ENCODE data around the gene SGK2. TPM values are rescaled to one million over a fixed set of nuclear protein-coding genes. Genes with fewer than 3 reads are reported as not detected.

SGK2 gene
- total and polyA plus RNA-seq, 9 of the 15 experiments (the other 6 are each of a cell fraction or from before 2014, with no cell fraction given) = 0.07 to 0.31 (median 0.15) TPM; not detected in 2

- BruUV-seq (replicated peaks) = no TSS peak
- Histone ChIP-seq H3K4me2 (ENCODE audit: insufficient read depth, low read length) (no peak overlapping the region), H3K9me3 (replicated peaks; ENCODE audit: control insufficient read depth, insufficient read depth, low read depth, low read length) (no peaks in the 10 kb centered on the region), H3K4me1 (replicated peaks in 1 of 2; ENCODE audit: control insufficient read depth in 2 of 2, insufficient read depth in 2 of 2, low read length in 2 of 2) (peaks cover 18 to 24% of the 10 kb centered on the region in 2 experiments; a peak in 4 of 5 replicates), H4K20me1 (replicated peaks; ENCODE audit: control insufficient read depth, insufficient read depth, low read length) (no peaks in the 10 kb centered on the region), H3K27me3 (ENCODE audit: control insufficient read depth in 2 of 2, insufficient read depth in 2 of 2, low read length in 2 of 2) (no peaks in the 10 kb centered on the region), H3K79me2 (ENCODE audit: control insufficient read depth, insufficient read depth, low read length) (no peaks in the 10 kb centered on the region), H3K9ac (ENCODE audit: insufficient read depth in 1 of 2, low read depth in 2 of 2, low read length in 2 of 2) (0 out of 4 replicates have a peak overlapping the region, but pooled peaks of 1 of the 2 experiments have one; percentile 14), H3K4me3 (no peak overlapping the region), H2AFZ (ENCODE audit: low read depth, low read length) (no peak overlapping the region), H3K36me3 (ENCODE audit: control insufficient read depth, insufficient read depth, low read length) (peaks cover 12% of the 10 kb centered on the region; the same call in 2 of the 3 replicates), H3K27ac (ENCODE audit: extremely low read depth, low read depth, low read length) (no peak overlapping the region), H3K9me1 (ENCODE audit: control insufficient read depth, insufficient read depth, low read length) (peaks cover 6% of the 10 kb centered on the region)
- TF ChIP-seq HDAC1 (IDR thresholded peaks at IDR 0.05) (no peak), BRD9 (IDR thresholded peaks at IDR 0.05; ENCODE audit: low read depth, partially characterized antibody) (no peak), TCF15 (CRISPR knock-in tag; IDR thresholded peaks at IDR 0.05) (no peak)
- no peak for DNase-seq (ENCODE audit: extremely low read depth in 1 of 4, low spot score in 3 of 4)
- FAIRE-seq = no peak
- WGBS (ENCODE audit: insufficient coverage, low coverage, missing lambda C conversion rate) = 73% methylated on average over 17 of the region's 19 CpGs
- CTCF ChIA-PET (ENCODE audit: low intra/inter-chr PET ratio) = no interaction called here
- POLR2A ChIA-PET = interaction anchor here (0.9 kb wide), 2 partner anchors 13 to 32 kb away, joined by 4 read pairs; no protein-coding TSS in a partner anchor
- ATAC-seq = no peak
- in situ Hi-C loops (cut with MboI) (no loop called here), intact Hi-C loops (cut with micrococcal nuclease) (loop anchor here (5.0 to 10.0 kb wide), 2 partner anchors 89 to 549 kb away; no protein-coding TSS in a partner anchor)
Observed at GRCh38 chr20:43536041-43536816, 22.6 kb upstream of the SGK2 start.

All from K562 (cell line).